SK-N-SH (cell line): ENCODE results near the gene SP3. TPM values are rescaled to one million over a fixed set of nuclear protein-coding genes. Genes with fewer than 3 reads are reported as not detected.

ENCODE experiments used
- CTCF ChIA-PET: fragments of 300-600, 350-600 bp; formaldehyde crosslinking; extraction: SDS; loops from one replicate; lab custom pipeline; 2021; lab: Yijun Ruan, JAX
- POLR2A ChIA-PET: fragments of 350-600 bp; sonication (Branson Sonifier 250); formaldehyde crosslinking; extraction: SDS; loops from one replicate; lab custom pipeline; 2020; ENCODE audit warnings: antibody characterized with exemption, inconsistent platforms; lab: Yijun Ruan, JAX
- DNase-seq: peaks from one replicate; pipeline ENCODE4 v3.0.0; 2012
- H2AFZ ChIP-seq: fragments of 200-600 bp; sonication (generic); 2 replicates; pipeline ENCODE4 v1.8.1; 2016; ENCODE audit warnings: antibody characterized with exemption, mild to moderate bottlenecking, low read depth
- H3F3A ChIP-seq: fragments of 200-600 bp; sonication (generic); replicated peaks from 2 replicates; pipeline ENCODE3; 2016; ENCODE audit warnings: antibody characterized with exemption, mild to moderate bottlenecking; ENCODE audit not compliant: insufficient read depth
- H3K27ac ChIP-seq, 2 experiments: fragments of 200-500 bp in 1 of 2; fragments of 200-600 bp in 1 of 2; sonication (Bioruptor generic) in 1 of 2; sonication (generic), shearing (Covaris generic) in 1 of 2; 2 replicates each; pipeline versions ENCODE4 v1.5.1 to v1.6.1; 2014 to 2016; ENCODE audit warnings: low read depth in 2 of 2, inconsistent platforms in 1 of 2, low read length in 1 of 2, mild to moderate bottlenecking in 1 of 2, mixed read lengths in 1 of 2
- H3K27me3 ChIP-seq: fragments of 200-600 bp; sonication (generic), shearing (Covaris generic); 2 replicates; pipeline ENCODE4 v1.6.1; 2016; ENCODE audit warnings: mixed run types; ENCODE audit not compliant: insufficient read depth
- H3K36me3 ChIP-seq, 2 experiments: fragments of 200-500 bp in 1 of 2; fragments of 200-600 bp in 1 of 2; sonication (Bioruptor generic) in 1 of 2; sonication (generic) in 1 of 2; replicated peaks in 1 of 2; 2 replicates each; pipeline versions ENCODE3 to v1.5.1; 2014 to 2016; ENCODE audit warnings: low read length in 1 of 2, mild to moderate bottlenecking in 1 of 2; ENCODE audit not compliant: insufficient read depth in 2 of 2, control insufficient read depth in 1 of 2
- H3K4me1 ChIP-seq, 2 experiments: fragments of 200-500 bp in 1 of 2; fragments of 200-600 bp in 1 of 2; sonication (Bioruptor generic) in 1 of 2; sonication (generic), shearing (Covaris generic) in 1 of 2; 2 replicates each; pipeline versions ENCODE4 v1.5.1 to v1.6.1; 2014 to 2016; ENCODE audit warnings: low read depth in 1 of 2, low read length in 1 of 2, mixed run types in 1 of 2; ENCODE audit not compliant: insufficient read depth in 2 of 2, control insufficient read depth in 1 of 2
- H3K4me2 ChIP-seq: fragments of 200-600 bp; sonication (generic), shearing (Covaris generic); 2 replicates; pipeline ENCODE4 v1.6.1; 2017; ENCODE audit warnings: mixed run types
- H3K4me3 ChIP-seq, 2 experiments: fragments of 200-500 bp in 1 of 2; fragments of 200-600 bp in 1 of 2; sonication (Bioruptor generic) in 1 of 2; sonication (generic), shearing (Covaris generic) in 1 of 2; 2 replicates each; pipeline versions ENCODE4 v1.5.1 to v1.8.1; 2014 to 2016; ENCODE audit warnings: low read depth in 2 of 2, inconsistent platforms in 1 of 2, low read length in 1 of 2, mild to moderate bottlenecking in 1 of 2, mixed read lengths in 1 of 2, moderate library complexity in 1 of 2
- H3K79me2 ChIP-seq: fragments of 200-600 bp; sonication (generic); 2 replicates; pipeline ENCODE4 v1.8.1; 2017; ENCODE audit warnings: mild to moderate bottlenecking; ENCODE audit not compliant: insufficient read depth
- H3K9ac ChIP-seq: fragments of 200-600 bp; sonication (generic); 2 replicates; pipeline ENCODE4 v1.6.1; 2017; ENCODE audit warnings: mixed run types
- H3K9me2 ChIP-seq: fragments of 200-600 bp; sonication (generic); 2 replicates; pipeline ENCODE4 v1.6.1; 2017; ENCODE audit warnings: mixed run types
- H3K9me3 ChIP-seq: fragments of 200-600 bp; sonication (generic); 2 replicates; pipeline ENCODE4 v1.6.1; 2017; ENCODE audit warnings: mixed run types, mild to moderate bottlenecking, moderate library complexity
- H4K20me1 ChIP-seq: fragments of 200-600 bp; sonication (generic); 2 replicates; pipeline ENCODE4 v1.6.1; 2017; ENCODE audit warnings: mild to moderate bottlenecking, mixed run types; ENCODE audit not compliant: insufficient read depth
- CHD2 ChIP-seq: fragments of 150-350 bp; IDR thresholded peaks from 2 replicates; pipeline ENCODE4 v1.6.1; 2018; ENCODE audit warnings: low read length; ENCODE audit not compliant: partially characterized antibody
- ELF1 ChIP-seq: IDR thresholded peaks from 2 replicates; pipeline ENCODE4 v1.4.0; 2012
- EP300 ChIP-seq, 2 experiments: IDR thresholded peaks; 2 replicates each; pipeline versions ENCODE4 v1.4.0 to v1.6.1; 2012; ENCODE audit warnings: borderline replicate concordance in 1 of 2, low read depth in 1 of 2, low read length in 1 of 2
- EZH2phosphoT487 ChIP-seq: fragments of 200-600 bp; sonication (generic); IDR thresholded peaks from 2 replicates; pipeline ENCODE4 v1.6.1; 2017; ENCODE audit warnings: low read depth, mixed run types, mild to moderate bottlenecking, antibody characterized with exemption, moderate library complexity, borderline replicate concordance
- FOXJ3 ChIP-seq: sonication (generic); formaldehyde crosslinking; IDR thresholded peaks from 2 replicates; pipeline ENCODE4 v1.5.1; 2020; ENCODE audit warnings: mild to moderate bottlenecking, missing genetic modification reagents
- GATA2 ChIP-seq: sonication (generic); formaldehyde crosslinking; IDR thresholded peaks from 2 replicates; pipeline ENCODE4 v1.5.0; 2020; ENCODE audit warnings: mild to moderate bottlenecking, missing genetic modification reagents
- JUND ChIP-seq: IDR thresholded peaks from 2 replicates; pipeline ENCODE4 v1.4.0; 2012
- MXI1 ChIP-seq: IDR thresholded peaks from 2 replicates; pipeline ENCODE4 v1.6.1; 2012; ENCODE audit warnings: mild to moderate bottlenecking, low read depth, low read length, improper control_type of control experiment
- NFIC ChIP-seq: IDR thresholded peaks from 2 replicates; pipeline ENCODE4 v1.4.0; 2012; ENCODE audit warnings: borderline replicate concordance
- NRF1 ChIP-seq: IDR thresholded peaks from 2 replicates; pipeline ENCODE4 v1.6.1; 2012; ENCODE audit warnings: low read depth, mild to moderate bottlenecking, low read length
- PBX3 ChIP-seq: IDR thresholded peaks from 2 replicates; pipeline ENCODE4; 2012
- POLR2AphosphoS5 ChIP-seq: IDR thresholded peaks from 2 replicates; pipeline ENCODE4 v1.6.1; 2012; ENCODE audit warnings: low read depth, low read length
- RFX5 ChIP-seq: IDR thresholded peaks from 2 replicates; pipeline ENCODE4 v1.6.1; 2012; ENCODE audit warnings: mild to moderate bottlenecking, improper control_type of control experiment, low read length
- RXRA ChIP-seq: IDR thresholded peaks from 2 replicates; pipeline ENCODE4 v1.4.0; 2012; ENCODE audit warnings: low read depth, mild to moderate bottlenecking, borderline replicate concordance
- SIN3A ChIP-seq: IDR thresholded peaks from 2 replicates; pipeline ENCODE4 v1.6.1; 2012; ENCODE audit warnings: low read depth, mild to moderate bottlenecking, low read length, moderate library complexity, borderline replicate concordance
- TCF12 ChIP-seq: IDR thresholded peaks from 2 replicates; pipeline ENCODE4 v1.4.0; 2012
- TEAD4 ChIP-seq: IDR thresholded peaks from 2 replicates; pipeline ENCODE4 v1.4.0; 2012; ENCODE audit warnings: mild to moderate bottlenecking, borderline replicate concordance; ENCODE audit not compliant: insufficient read depth
- USF2 ChIP-seq: fragments of 150-350 bp; IDR thresholded peaks from 2 replicates; pipeline ENCODE4 v1.6.1; 2017; ENCODE audit warnings: antibody characterized with exemption, low read length, low read depth, borderline replicate concordance
- WGBS: methylation state at CpG from one replicate; pipeline ENCODE4 v1.1.6; 2017; ENCODE audit warnings: low lambda C conversion rate; 5-methylcytosine and 5-hydroxymethylcytosine counted together
- polyA plus RNA-seq, 3 experiments: library from polyadenylated mRNA; depleted of rRNA; stranded (reverse); fragments of >200 nt; gene quantifications; 2 replicates each; pipeline ENCODE4 v1.2.3, GENCODE V29; 2012
- TF ChIP-seq, protein P1 (sequence below): IDR thresholded peaks from 2 replicates; pipeline ENCODE4 v1.4.0; 2012; ENCODE audit warnings: low read depth, borderline replicate concordance
- TF ChIP-seq, protein P2 (sequence below): fragments of 150-350 bp; IDR thresholded peaks from 2 replicates; pipeline ENCODE4 v1.6.1; 2016; ENCODE audit warnings: mild to moderate bottlenecking, low read depth, low read length
- TF ChIP-seq, protein P3 (sequence below): fragments of 200-600 bp; sonication (generic); IDR thresholded peaks from 2 replicates; pipeline ENCODE4 v1.6.1; 2017; ENCODE audit warnings: antibody characterized with exemption, mild to moderate bottlenecking, moderate library complexity

The SP3 gene
- polyA plus RNA-seq, 1 of the 3 experiments (the other 2 are of a cell fraction) = 23.1 TPM

GRCh38 chr2:173914055-173914927 is 50.9 kb downstream of the SP3 start:
- peaks cover 78 to 81% of the 10 kb centered on the region in 2 experiments for H3K36me3 ChIP-seq
- ChIA-PET POLR2A (no interaction called here), CTCF (no interaction called here)
- no peak overlapping the region for H2AFZ ChIP-seq
- DNase-seq = no peak
- no peak overlapping the region for H3K9ac ChIP-seq
- TF ChIP-seq CHD2 (no peak), SIN3A (no peak), RFX5 (no peak), GATA2 (CRISPR knock-in tag) (no peak), TCF12 (no peak), NFIC (no peak), EP300 (IDR thresholded peaks at IDR 0.05; ENCODE audit: borderline replicate concordance in 1 of 2, low read depth in 1 of 2, low read length in 1 of 2) (no peak), POLR2AphosphoS5 (no peak), TEAD4 (no peak), USF2 (no peak), RXRA (no peak), FOXJ3 (CRISPR knock-in tag) (no peak), ELF1 (no peak)
- TF ChIP-seq, protein P1, sequence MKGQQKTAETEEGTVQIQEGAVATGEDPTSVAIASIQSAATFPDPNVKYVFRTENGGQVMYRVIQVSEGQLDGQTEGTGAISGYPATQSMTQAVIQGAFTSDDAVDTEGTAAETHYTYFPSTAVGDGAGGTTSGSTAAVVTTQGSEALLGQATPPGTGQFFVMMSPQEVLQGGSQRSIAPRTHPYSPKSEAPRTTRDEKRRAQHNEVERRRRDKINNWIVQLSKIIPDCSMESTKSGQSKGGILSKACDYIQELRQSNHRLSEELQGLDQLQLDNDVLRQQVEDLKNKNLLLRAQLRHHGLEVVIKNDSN = no peak
- TF ChIP-seq, protein P2, sequence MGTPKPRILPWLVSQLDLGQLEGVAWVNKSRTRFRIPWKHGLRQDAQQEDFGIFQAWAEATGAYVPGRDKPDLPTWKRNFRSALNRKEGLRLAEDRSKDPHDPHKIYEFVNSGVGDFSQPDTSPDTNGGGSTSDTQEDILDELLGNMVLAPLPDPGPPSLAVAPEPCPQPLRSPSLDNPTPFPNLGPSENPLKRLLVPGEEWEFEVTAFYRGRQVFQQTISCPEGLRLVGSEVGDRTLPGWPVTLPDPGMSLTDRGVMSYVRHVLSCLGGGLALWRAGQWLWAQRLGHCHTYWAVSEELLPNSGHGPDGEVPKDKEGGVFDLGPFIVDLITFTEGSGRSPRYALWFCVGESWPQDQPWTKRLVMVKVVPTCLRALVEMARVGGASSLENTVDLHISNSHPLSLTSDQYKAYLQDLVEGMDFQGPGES = no peak
- no peaks in the 10 kb centered on the region; a peak in 2 of 4 replicates for H3K4me1 ChIP-seq
- no peaks in the 10 kb centered on the region for H3K9me2 ChIP-seq
- peaks cover 7% of the 10 kb centered on the region for H3F3A ChIP-seq
- H3K4me3 ChIP-seq = no peak overlapping the region
- 93% methylated on average over 3 of the region's 3 CpGs for WGBS
- H3K27me3 ChIP-seq = no peaks in the 10 kb centered on the region
- H4K20me1 ChIP-seq = peaks cover 30% of the 10 kb centered on the region
- H3K27ac ChIP-seq = no peak overlapping the region
- H3K79me2 ChIP-seq = peaks cover 67% of the 10 kb centered on the region
- H3K4me2 ChIP-seq = no peak overlapping the region
- H3K9me3 ChIP-seq = no peaks in the 10 kb centered on the region

DNA sequence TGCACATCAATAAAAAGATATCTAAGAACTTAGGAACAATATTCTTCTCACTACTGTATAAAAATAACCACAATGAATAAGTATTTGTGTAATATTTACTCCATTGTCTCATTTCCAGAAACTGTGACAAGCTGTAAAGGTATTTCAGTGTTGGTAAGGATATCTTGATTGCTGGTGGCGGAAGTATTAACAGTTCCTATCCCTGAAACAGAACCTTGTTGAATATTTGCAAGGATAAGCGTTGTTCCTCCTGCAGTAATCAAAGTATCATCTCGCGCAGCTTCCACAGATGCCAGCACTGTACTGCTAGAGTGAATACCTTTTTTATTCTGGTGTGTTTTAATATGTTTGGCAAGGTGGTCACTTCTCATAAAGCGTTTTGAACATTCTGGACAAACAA is 55.3 kb downstream of the SP3 start:
- no peak for DNase-seq
- peaks cover 84 to 86% of the 10 kb centered on the region in 2 experiments for H3K36me3 ChIP-seq
- H3K27me3 ChIP-seq = no peaks in the 10 kb centered on the region
- peaks cover 4% of the 10 kb centered on the region for H3F3A ChIP-seq
- H3K4me3 ChIP-seq = no peak overlapping the region
- H3K4me1 ChIP-seq = no peaks in the 10 kb centered on the region; a peak in 2 of 4 replicates
- peaks cover 4% of the 10 kb centered on the region; the same call in 1 of the 2 replicates for H4K20me1 ChIP-seq
- POLR2A ChIA-PET = no interaction called here
- H3K9ac ChIP-seq = no peak overlapping the region
- CTCF ChIA-PET = no interaction called here
- no peaks in the 10 kb centered on the region for H3K9me3 ChIP-seq
- H3K27ac ChIP-seq = no peak overlapping the region
- H3K9me2 ChIP-seq = no peaks in the 10 kb centered on the region
- no peak overlapping the region for H3K4me2 ChIP-seq
- WGBS = 96% methylated on average over 5 of the region's 5 CpGs
- peaks cover 28% of the 10 kb centered on the region for H3K79me2 ChIP-seq
- no peak overlapping the region for H2AFZ ChIP-seq
- no peak for TF ChIP-seq JUND
- TF ChIP-seq RXRA = no peak
- no peak for TF ChIP-seq NFIC
- no peak for TF ChIP-seq NRF1
- no peak for TF ChIP-seq PBX3
- no peak for TF ChIP-seq TCF12
- TF ChIP-seq, protein P3, sequence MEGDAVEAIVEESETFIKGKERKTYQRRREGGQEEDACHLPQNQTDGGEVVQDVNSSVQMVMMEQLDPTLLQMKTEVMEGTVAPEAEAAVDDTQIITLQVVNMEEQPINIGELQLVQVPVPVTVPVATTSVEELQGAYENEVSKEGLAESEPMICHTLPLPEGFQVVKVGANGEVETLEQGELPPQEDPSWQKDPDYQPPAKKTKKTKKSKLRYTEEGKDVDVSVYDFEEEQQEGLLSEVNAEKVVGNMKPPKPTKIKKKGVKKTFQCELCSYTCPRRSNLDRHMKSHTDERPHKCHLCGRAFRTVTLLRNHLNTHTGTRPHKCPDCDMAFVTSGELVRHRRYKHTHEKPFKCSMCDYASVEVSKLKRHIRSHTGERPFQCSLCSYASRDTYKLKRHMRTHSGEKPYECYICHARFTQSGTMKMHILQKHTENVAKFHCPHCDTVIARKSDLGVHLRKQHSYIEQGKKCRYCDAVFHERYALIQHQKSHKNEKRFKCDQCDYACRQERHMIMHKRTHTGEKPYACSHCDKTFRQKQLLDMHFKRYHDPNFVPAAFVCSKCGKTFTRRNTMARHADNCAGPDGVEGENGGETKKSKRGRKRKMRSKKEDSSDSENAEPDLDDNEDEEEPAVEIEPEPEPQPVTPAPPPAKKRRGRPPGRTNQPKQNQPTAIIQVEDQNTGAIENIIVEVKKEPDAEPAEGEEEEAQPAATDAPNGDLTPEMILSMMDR = no peak
- TF ChIP-seq, protein P1 = no peak
- no peak for TF ChIP-seq EZH2phosphoT487
- no peak for TF ChIP-seq CHD2
- no peak for TF ChIP-seq MXI1
- no peak for TF ChIP-seq RFX5
